Inflammatory macrophage (primary cell): Measurements from ENCODE around the gene ATP13A1.
"Not testable (repeated sequence)": the region's sequence is repeated elsewhere in the genome, so short reads cannot be mapped to it uniquely, and the experiment has no call there.

Source experiments
- DNase-seq, 2 donors: peaks; one replicate each; pipeline ENCODE4 v3.0.0-alpha.2; 2020 to 2022

ATP13A1 gene

DNA sequence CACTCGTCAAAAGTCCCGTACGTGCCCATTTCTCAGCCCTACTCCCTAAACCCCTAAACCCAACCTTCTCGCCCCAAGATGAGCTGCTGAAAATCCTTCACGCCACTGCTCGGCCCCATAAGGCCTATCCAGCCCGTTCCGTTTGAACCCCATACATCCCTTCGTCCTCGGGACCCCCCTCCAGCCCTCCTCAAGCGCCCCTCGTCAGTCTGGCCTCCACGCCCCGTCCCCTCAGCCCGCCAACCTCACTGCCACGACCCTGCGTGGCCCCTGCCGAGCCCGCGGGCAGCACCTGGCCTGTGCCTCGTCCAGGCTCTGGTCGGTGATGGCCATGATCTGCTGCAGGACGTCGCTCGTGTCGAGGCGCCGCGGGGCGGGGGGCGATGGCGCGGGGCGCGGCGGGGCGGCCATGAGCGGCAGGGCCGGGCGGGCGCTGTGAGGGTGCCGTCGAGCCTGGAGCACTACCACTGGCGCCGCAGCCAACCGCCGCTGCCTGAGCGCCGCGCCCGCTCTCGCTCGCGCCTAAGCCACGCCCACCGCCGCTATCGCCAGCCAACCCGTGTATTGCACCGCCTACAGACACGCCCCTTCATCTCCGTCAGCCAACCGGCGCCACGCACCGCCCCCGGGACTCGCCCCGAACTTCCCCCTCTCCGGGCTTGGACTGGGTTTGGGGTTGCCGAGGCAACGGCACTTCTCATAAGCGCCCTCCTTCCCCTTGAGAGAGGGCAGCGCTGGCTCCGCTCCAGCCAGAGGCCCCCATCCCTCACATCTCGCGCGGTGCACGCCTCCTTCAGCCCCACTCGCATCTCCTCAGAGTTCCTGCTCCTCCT, 45.0 kb downstream of the ATP13A1 start, which contains the start of gene PBX4:
Gene PBX4 (minus strand): TSS at position 469 of the 833 bp plus-strand sequence. CDS start 58 bp downstream, at position 411.
- DNase-seq, result peak; percentile 97 to 98

DNA sequence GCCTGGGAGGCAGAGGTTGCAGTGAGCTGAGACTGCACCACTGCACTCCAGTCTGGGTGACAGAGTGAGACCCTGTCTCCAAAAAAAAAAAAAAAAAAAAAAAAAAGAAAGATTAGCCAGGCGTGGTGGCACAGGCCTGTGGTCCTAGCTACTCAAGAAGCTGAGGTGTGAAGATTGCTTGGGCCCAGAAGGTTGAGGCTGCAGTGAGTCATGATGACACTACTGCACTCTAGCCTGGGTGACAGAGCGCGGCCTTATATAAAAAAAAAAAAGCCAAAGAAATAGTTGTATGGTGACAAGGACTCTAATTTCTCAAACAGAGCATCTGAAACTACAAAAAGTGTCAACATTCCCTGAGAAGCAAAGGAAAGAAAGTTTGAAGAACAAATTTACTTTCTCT, 48.4 kb downstream of the ATP13A1 start:
- DNase-seq, result no peak

DNA sequence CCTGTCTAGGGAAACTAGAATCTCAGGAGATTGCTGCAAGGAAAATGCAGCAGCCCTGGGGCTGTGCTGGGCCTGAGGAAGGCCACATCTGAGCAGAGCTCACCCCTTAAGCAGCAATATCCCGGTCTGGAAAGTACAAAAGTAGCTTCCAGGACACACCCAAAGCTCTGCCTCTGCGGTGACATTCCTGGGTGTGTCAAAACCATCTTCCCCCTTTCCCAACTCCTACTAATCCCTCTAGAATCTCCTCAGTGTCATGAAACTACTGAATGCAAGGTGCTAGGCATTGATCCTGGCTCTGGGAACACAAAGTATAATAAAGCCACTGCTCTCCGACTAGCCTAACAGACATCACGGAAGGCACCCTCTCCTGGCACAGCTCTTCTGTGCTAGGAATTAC, 50.0 kb downstream of the ATP13A1 start:
- DNase-seq, result no peak

DNA sequence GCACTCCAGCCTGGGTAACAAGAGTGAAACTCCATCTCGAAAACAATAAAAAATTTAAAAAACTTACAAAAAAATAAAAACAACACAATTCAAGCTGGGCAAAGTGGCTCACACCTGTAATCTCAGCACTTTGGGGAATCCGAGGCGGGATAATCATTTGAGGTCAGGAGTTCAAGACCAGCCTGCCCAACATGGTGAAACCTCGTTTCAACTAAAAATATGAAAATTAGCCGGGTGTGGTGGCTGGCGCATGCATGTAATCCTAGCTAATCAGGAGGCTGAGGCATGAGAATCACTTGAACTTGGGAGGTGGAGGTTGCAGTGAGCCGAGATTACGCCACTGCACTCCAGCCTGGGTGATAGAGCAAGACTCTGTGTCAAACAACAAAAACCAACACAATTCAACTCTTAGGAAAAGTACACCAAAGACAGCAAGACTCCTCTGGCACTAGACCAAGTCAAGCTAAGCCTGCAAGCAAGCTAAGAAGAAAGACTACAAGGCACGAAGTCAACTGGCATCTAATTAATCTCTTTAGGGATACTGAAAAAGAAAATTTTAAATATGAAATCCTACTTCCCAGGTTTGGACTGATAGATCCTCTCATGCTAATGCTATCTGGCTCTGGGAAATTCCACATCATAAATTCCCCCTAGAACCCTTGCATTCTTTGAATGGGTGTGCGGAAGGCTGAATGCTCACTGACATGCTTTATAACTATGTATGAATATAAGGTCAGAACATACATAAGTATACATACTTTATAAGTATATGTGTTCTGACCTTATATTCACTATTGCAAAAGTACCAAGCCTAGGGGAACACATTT, 52.9 kb downstream of the ATP13A1 start:
- no peak for DNase-seq

DNA sequence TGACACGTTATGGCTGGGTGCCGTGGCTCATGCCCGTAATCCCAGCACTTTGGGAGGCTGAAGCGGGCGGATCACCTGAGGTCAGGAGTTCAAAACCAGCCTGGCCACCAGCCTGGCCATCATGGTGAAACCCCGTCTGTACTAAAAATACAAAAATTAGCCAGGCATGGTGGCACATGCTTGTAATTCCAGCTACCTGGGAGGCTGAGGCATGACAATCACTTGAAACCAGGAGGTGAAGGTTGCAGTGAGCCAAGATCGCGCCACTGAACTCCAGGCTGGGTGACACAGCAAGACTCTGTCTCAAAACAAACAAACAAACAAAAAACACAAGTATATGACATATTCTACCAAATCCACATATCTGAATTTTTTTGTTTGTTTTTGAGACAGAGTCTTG, 56.8 kb downstream of the ATP13A1 start:
- not testable (repeated sequence) for DNase-seq

DNA sequence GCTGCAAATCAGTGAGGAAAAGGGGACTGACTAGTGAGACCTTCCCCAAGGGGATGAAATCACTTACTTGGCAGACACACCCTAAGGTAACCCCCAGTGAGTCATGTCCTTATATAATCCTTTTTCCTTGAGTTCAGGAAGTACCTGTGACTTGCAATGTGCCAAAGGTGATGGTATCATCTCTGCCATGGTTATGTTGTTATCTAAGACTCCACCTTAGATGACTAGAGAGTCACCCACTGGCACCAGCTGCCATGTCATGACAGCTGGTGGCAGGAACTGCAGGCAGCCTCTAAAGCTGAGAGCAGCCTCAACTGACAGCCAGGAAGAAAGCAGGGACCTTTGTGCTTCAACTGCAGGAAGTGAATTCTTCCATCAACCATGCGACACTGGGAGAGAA, 57.5 kb downstream of the ATP13A1 start:
- no peak for DNase-seq

DNA sequence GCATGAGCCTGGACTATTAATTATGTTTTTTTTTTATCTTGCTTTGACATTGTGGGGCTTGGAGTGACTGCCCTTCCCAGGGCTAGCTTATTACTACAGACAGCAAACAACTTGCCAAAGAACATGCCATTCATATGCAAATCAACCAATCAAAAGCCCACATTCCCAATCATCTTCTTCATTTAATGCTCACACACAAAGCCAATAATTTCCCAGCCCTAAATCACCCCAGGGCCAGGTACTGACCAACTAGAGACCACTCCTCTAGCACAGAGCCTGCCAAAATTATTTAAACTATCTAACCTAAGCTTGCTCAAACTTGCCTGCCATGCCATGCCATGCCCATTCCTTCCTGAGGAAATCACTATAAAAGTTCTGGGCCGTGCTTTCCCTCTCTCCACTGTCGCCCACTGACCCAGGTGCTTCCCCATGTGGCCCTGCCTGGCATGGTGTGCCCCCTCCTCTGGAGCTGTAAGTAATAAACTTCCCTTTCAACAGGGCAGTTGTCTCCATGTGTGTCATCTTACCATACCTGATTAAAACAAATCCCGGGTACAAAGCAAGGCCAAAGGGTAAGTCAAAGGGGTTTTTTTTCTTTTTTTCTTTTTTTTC, 60.7 kb downstream of the ATP13A1 start:
- no peak for DNase-seq

DNA sequence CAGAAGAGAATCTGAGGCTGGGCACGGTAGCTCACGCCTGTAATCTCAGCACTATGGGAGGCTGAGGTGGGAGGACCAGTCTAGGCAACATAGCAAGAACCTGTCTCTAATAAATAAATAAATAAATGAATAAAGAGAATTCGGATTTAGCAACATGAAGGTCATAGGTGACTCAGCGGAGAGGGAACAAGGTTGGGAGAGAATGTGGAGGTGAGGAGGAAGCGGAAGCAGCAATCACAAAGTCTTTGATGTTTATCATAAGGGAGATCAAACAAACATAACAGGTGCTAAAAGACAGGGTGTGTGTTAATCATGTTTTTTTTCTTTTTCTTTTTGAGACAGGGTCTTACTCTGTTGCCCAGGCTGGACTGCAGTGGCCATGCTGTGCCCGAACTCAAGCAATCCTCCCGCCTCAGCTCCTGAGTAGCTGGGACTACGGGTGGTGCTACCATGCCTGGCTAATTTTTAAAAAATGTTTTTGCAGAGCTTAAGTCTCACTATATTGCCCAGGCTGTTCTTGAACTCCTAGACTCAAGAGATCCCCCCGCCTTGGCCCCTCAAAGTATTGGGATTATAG, 61.3 kb downstream of the ATP13A1 start:
- DNase-seq, result no peak

DNA sequence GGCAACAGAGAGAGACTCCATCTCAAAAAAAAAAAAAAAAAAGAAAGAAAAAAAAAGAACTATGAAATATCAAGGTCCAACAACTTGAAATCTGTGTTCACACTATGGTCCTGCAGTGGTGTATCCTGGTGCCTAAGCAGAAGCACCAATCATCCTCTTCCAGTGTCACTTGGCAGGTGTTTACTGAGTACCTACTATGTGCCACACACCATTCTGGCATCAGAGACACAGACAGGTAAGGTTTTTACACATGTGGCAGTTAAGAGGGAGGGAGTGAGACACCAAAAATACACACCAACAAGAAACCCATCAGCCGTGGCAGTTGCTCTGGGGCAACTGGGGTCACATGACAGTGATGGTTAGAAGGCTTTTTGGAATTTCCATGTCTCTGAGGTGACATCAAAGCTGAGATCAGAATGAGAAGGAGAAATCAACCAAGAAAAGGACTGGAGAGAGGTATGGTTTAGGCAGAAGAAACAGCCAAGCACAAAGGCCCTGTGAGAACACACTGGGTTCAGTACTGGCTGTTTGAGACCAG, 62.6 kb downstream of the ATP13A1 start:
- no peak for DNase-seq

DNA sequence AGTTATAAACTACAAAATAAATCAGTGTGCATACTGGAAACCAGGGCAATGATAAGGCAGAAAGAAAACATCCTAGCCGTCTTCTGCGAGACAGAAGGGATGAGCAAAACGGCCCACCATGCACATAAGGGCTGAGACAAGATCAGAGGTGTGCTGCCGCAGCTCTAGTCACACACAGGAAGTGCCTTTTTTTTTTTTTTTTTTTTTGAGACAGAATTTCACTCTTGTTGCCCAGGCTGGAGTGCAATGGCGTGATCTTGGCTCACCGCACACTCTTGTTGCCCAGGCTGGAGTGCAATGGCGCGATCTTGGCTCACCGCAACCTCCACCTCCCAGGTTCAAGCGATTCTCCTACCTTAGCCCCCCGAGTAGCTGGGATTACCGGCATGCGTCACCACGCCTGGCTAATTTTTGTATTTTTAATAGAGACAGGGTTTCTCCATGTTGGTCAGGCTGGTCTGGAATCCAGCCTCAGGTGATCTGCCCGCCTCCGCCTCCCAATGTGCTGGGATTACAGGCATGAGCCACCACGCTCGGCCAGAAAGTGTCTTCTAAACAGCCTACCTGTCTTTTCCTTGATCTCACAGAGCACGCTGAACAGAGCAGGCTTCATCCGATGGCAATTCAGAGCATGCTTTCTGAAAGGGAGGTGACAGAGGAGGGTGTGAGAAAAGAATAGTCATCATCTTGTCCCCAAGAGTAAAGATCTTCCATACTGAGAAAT, 64.6 kb downstream of the ATP13A1 start:
- not testable (repeated sequence) for DNase-seq

DNA sequence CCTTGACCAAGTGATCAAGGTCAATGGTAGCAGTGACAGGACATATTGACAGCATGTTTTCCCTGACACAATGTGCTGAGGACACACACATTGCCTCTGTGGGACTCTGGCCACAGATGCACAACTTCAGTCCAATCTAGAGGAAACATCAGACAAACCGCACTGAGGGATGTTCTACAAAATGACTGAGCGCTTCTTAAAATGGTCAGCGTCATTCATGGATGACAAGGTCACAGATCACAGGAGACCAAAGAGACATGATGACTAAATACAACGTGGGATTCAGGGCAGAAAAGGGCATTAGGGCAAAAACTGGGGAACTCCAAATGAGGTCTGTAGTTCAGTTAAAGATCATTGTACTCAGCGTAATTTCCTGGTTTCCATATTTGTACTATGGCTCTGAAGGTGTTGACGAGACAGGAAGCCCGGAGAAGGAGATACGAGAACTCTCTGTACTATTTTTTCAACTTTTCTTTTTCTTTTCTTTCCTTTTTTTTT, 65.6 kb downstream of the ATP13A1 start:
- peak; percentile 64 to 86 for DNase-seq
